Transverse colon (tissue), 4 donors: ENCODE results near the gene TMEM270. TPM values are rescaled to one million over a fixed set of nuclear protein-coding genes. Genes with fewer than 3 reads are reported as not detected.

Experiments used
- DNase-seq: peaks from one replicate; pipeline ENCODE4 v3.0.0-alpha.2; 2019
- H3K27ac ChIP-seq, 4 donors: fragments of 200-600 bp; sonication (generic); 2 replicates each; pipeline ENCODE4 v1.5.1; 2016 to 2018; ENCODE audit warnings: inconsistent platforms in 4 of 4
- H3K27me3 ChIP-seq: fragments of 200-600 bp; sonication (generic); 2 replicates; pipeline ENCODE4 v1.5.1; 2017; ENCODE audit warnings: inconsistent platforms
- H3K36me3 ChIP-seq, 4 donors: fragments of 200-600 bp; sonication (generic); 2 replicates each; pipeline ENCODE4 v1.5.1; 2017 to 2019; ENCODE audit warnings: inconsistent platforms in 4 of 4
- H3K4me1 ChIP-seq, 4 donors: fragments of 200-600 bp; sonication (generic); 2 replicates each; pipeline ENCODE4 v1.5.1; 2017 to 2020; ENCODE audit warnings: inconsistent platforms in 4 of 4
- H3K4me3 ChIP-seq, 4 donors: fragments of 200-600 bp; sonication (generic); 1 replicate in 1 of 4; 2 replicates in 3 of 4; pipeline versions ENCODE4 v1.5.1 to v1.6.1; 2017 to 2019; ENCODE audit warnings: inconsistent platforms in 4 of 4
- H3K9me3 ChIP-seq, 2 donors: fragments of 200-600 bp; sonication (generic); 2 replicates each; pipeline ENCODE4 v1.5.1; 2017 to 2019; ENCODE audit warnings: inconsistent platforms in 2 of 2
- CTCF ChIP-seq, 5 experiments: fragments of 200-600 bp in 3 of 5; fragments of 450-650 bp in 2 of 5; sonication (generic) in 3 of 5; IDR thresholded peaks; 1 replicate in 2 of 5; 2 replicates in 3 of 5; pipeline ENCODE4 v1.5.1; 2016 to 2017; ENCODE audit warnings: antibody characterized with exemption in 5 of 5, inconsistent platforms in 3 of 5, mild to moderate bottlenecking in 2 of 5, moderate library complexity in 1 of 5
- EP300 ChIP-seq: sonication (generic); formaldehyde crosslinking; IDR thresholded peaks from one replicate; pipeline ENCODE4 v1.6.1; 2017; ENCODE audit warnings: antibody characterized with exemption, low read depth
- POLR2A ChIP-seq: fragments of 450-650 bp; IDR thresholded peaks from one replicate; pipeline ENCODE4 v1.6.1; 2016; ENCODE audit warnings: antibody characterized with exemption, mild to moderate bottlenecking, moderate library complexity
- POLR2AphosphoS5 ChIP-seq, 3 donors: sonication (generic); formaldehyde crosslinking; IDR thresholded peaks; one replicate each; pipeline ENCODE4 v1.6.1; 2016; ENCODE audit warnings: antibody characterized with exemption in 3 of 3
- WGBS, 2 donors: methylation state at CpG; one replicate each; pipeline ENCODE4 v1.1.5; 2018; ENCODE audit warnings: low coverage in 1 of 2; 5-methylcytosine and 5-hydroxymethylcytosine counted together
- in situ Hi-C, 4 donors: fragments of 200-750 bp; cut with MboI; loops; one replicate each; pipeline versions ENCODE4 v1.15.0 to v1.15.1; 2017; ENCODE audit warnings: low sequenced_read_pairs in 3 of 4, low pct_ligation_motif_present in 1 of 4, low pct_unique_long_range_greater_than_20kb in 1 of 4
- intact Hi-C: fragments of 100-400 bp; cut with DNase I; formaldehyde crosslinking; loops from one replicate; pipeline ENCODE4 v1.15.1; 2023; ENCODE audit warnings: low total_unique reads
- total RNA-seq, 4 donors: library from RNA; depleted of rRNA; stranded (reverse); fragments of >200 nt; gene quantifications; one replicate each; pipeline ENCODE4 v1.1.0, GENCODE V29; 2016

The TMEM270 gene
- total RNA-seq, 4 donors from 2014 or later = not detected

- DNase-seq = no peak
- no peaks in the 10 kb centered on the region for H3K27me3 ChIP-seq
- no peaks in the 10 kb centered on the region for H3K36me3 ChIP-seq
- 71% methylated on average over 12 of the region's 13 CpGs; no CpG with 5 or more reads in 1 of the 2 donors for WGBS, 2 donors
- no peak overlapping the region for H3K27ac ChIP-seq
- H3K4me3 ChIP-seq = no peak overlapping the region
- TF ChIP-seq POLR2AphosphoS5 (IDR thresholded peaks at IDR 0.05) (no peak), POLR2A (no peak), CTCF (IDR thresholded peaks at IDR 0.05) (no peak), EP300 (no peak)
- peaks cover 0 to 4% (median 0%) of the 10 kb centered on the region in 4 donors for H3K4me1 ChIP-seq
- no peaks in the 10 kb centered on the region for H3K9me3 ChIP-seq
- intact Hi-C loops (no loop called here), in situ Hi-C loops (no loop called here)
These were observed 48.3 kb downstream of the TMEM270 start for GRCh38 chr7:73909051-73909941.

GRCh38 chr7:73909996-73910395, 49.0 kb downstream of the TMEM270 start:
- H3K27ac ChIP-seq = no peak overlapping the region
- TF ChIP-seq POLR2AphosphoS5 (IDR thresholded peaks at IDR 0.05) (no peak), EP300 (no peak), CTCF (IDR thresholded peaks at IDR 0.05) (no peak), POLR2A (no peak)

DNA sequence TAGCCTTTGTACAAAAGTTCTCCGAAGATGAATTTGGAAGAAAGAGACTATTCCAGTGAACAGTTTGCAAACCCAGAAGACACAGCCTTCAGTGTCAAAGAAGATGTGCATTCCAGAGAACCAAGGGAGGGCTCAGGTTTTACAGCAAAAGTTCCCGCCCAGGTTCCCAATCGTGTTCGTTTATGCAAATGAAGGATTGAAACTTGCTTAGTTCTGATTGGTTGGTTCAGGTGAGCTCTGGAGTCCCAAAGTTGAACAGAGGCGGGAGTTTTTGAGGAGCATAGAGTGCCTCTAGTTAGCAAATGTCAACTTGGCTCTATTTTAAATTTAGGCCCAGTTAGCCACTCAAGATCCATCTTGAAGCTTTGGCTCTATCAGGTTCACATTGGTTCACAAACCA, 51.3 kb downstream of the TMEM270 start:
- TF ChIP-seq POLR2AphosphoS5 (IDR thresholded peaks at IDR 0.05) (no peak), CTCF (IDR thresholded peaks at IDR 0.05) (no peak), POLR2A (no peak), EP300 (no peak)
- no peak for DNase-seq
- Histone ChIP-seq H3K4me3 (no peak overlapping the region), H3K27ac (no peak overlapping the region), H3K36me3 (no peaks in the 10 kb centered on the region), H3K27me3 (no peaks in the 10 kb centered on the region), H3K4me1 (peaks cover 0 to 4% (median 0%) of the 10 kb centered on the region in 4 donors), H3K9me3 (no peaks in the 10 kb centered on the region)
- WGBS, 2 donors = 83 to 91% methylated on average over 3 to 5 of the region's 5 CpGs
- intact Hi-C loops (no loop called here), in situ Hi-C loops (no loop called here)

More at GRCh38 chr7:73909996-73910395, 49.0 kb downstream of the TMEM270 start:
- no peaks in the 10 kb centered on the region for H3K36me3 ChIP-seq
- WGBS, 2 donors = 86% methylated on average over 7 of the region's 7 CpGs; no CpG with 5 or more reads in 1 of the 2 donors
- no peak overlapping the region for H3K4me3 ChIP-seq
- in situ Hi-C loops (no loop called here), intact Hi-C loops (no loop called here)
- no peak for DNase-seq
- no peaks in the 10 kb centered on the region for H3K27me3 ChIP-seq
- H3K9me3 ChIP-seq = no peaks in the 10 kb centered on the region
- H3K4me1 ChIP-seq = peaks cover 0 to 4% (median 0%) of the 10 kb centered on the region in 4 donors

Other genes starting within 250 kb of the TMEM270 start
- 100 to 1,000 TPM in 1 of 4 donors, 10 to 100 TPM in 3; 17.3 to 106 (median 28.4) TPM for gene MLXIPL, start 236.6 kb upstream of the TMEM270 start, total RNA-seq
- gene VPS37D, start 193.3 kb upstream of the TMEM270 start, total RNA-seq = 1 to 10 TPM in 1 of 4 donors, under 1 TPM in 1, not detected in 2; 0.82 to 3.5 TPM
- gene DNAJC30, start 177.7 kb upstream of the TMEM270 start, total RNA-seq = 10 to 100 TPM in 1 of 4 donors, 1 to 10 TPM in 3; 1.9 to 26.7 (median 6.8) TPM
- 10 to 100 TPM; 12.0 to 55.9 (median 30.3) TPM for gene BUD23, start 177.6 kb upstream of the TMEM270 start, total RNA-seq
- gene STX1A, start 141.5 kb upstream of the TMEM270 start, total RNA-seq = 1 to 10 TPM; 4.1 to 6.0 (median 5.0) TPM
- gene ABHD11, start 122.4 kb upstream of the TMEM270 start, total RNA-seq = 100 to 1,000 TPM; 108 to 177 (median 117) TPM
- gene CLDN3, start 90.9 kb upstream of the TMEM270 start, total RNA-seq = 1,000 to 10,000 TPM in 3 of 4 donors, 100 to 1,000 TPM in 1; 672 to 1,662 (median 1,512) TPM
- gene CLDN4, start 30.2 kb upstream of the TMEM270 start, total RNA-seq = 1,000 to 10,000 TPM in 1 of 4 donors, 100 to 1,000 TPM in 3; 555 to 1,122 (median 815) TPM
- gene METTL27, start 18.6 kb upstream of the TMEM270 start, total RNA-seq = 10 to 100 TPM in 1 of 4 donors, 1 to 10 TPM in 3; 2.6 to 29.5 (median 5.1) TPM
- gene ELN, start 167.0 kb downstream of the TMEM270 start, total RNA-seq = 100 to 1,000 TPM in 1 of 4 donors, 10 to 100 TPM in 2, 1 to 10 TPM in 1; 8.4 to 147 (median 25.8) TPM
- gene LIMK1, start 222.6 kb downstream of the TMEM270 start, total RNA-seq = 10 to 100 TPM; 13.4 to 44.2 (median 27.1) TPM